Epithelial cell of prostate (primary cell): ENCODE measurements around the gene GGNBP2.
"Not testable (repeated sequence)": the region's sequence is repeated elsewhere in the genome, so short reads cannot be mapped to it uniquely, and the experiment has no call there.

ENCODE experiments used
- DNase-seq: peaks from one replicate; pipeline ENCODE4 v3.0.0-alpha.2; 2011; ENCODE audit warnings: low read depth, low spot score
- H3K27ac ChIP-seq: fragments of 450-650 bp; 2 replicates; pipeline ENCODE4 v1.5.1; 2017; ENCODE audit warnings: mild to moderate bottlenecking

The GGNBP2 gene

GRCh38 chr17:36599546-36600250 lies 55.0 kb downstream of the GGNBP2 start:
- H3K27ac ChIP-seq = no peak overlapping the region
- DNase-seq = no peak

DNA sequence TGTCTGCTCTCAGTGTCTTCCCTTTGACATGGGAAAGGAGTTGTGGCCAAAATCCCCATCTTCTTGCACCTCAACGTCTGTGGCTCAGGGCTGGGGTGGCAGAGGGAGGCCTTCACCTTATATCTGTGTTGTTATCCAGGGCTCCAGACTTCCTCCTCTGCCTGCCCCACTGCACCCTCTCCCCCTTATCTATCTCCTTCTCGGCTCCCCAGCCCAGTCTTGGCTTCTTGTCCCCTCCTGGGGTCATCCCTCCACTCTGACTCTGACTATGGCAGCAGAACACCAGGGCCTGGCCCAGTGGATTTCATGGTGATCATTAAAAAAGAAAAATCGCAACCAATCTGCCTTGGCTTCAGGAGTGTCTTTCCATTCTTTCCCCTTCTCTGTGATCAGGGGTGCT lies 55.7 kb downstream of the GGNBP2 start:
- DNase-seq = no peak
- peak overlapping the region; percentile 66 for H3K27ac ChIP-seq

DNA sequence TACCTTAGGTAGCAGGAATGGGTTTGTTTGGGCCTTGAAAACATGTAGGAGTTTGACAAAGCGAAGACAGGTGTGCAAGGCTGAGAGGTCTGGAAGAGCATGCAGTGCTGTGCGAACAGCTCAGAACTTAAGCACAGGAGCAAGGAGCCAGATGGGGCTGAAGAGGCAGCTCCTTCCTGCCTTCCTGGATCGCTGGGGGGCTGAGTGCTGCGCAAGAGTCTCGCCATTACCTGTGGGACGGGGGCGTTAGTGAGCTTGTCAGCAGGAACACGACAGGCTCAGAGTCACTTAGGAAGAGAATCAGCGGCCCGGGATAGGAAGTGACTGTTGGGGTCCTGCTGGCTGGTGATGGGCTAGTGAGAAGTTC lies 56.2 kb downstream of the GGNBP2 start:
- no peak for DNase-seq
- peak overlapping the region; percentile 66 for H3K27ac ChIP-seq

DNA sequence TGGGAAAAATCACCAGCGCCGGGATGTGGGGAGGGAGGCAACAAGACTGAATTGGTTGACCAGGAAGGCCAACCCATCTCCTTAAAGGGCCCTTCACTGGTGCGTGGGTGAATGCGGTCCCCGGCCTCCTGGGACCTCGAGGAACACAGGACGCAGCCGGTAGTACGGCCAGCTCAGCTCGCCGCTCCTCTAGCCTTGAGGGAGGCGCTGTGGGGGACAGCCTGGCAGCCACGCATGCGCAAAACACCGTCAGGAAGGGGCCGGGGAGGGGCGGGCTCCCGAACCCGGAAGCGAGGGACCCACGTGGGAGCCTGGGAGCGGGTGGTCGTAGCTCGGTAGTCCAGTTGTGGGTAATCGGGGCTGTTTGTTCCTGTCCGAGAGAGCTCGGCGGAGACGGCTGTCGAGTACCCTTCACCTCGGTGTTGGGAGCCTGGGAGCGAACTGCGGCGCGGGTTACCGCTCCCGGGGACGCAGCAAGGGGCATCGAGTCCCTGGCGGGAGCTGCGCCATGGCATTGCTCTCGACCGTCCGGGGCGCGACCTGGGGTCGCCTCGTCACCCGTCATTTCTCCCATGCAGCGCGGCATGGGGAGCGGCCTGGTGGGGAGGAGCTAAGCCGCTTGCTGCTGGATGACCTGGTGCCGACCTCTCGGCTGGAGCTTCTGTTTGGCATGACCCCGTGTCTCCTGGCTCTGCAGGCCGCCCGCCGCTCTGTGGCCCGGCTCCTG lies 56.7 kb downstream of the GGNBP2 start, which contains the start of gene MRM1:
Gene MRM1, plus strand, starts transcription at position 281 of the 727 bp plus-strand sequence. Its CDS starts 228 bp downstream, at position 509.
- no peak for DNase-seq
- H3K27ac ChIP-seq = peak within 1 kb of the TSS; percentile 66

DNA sequence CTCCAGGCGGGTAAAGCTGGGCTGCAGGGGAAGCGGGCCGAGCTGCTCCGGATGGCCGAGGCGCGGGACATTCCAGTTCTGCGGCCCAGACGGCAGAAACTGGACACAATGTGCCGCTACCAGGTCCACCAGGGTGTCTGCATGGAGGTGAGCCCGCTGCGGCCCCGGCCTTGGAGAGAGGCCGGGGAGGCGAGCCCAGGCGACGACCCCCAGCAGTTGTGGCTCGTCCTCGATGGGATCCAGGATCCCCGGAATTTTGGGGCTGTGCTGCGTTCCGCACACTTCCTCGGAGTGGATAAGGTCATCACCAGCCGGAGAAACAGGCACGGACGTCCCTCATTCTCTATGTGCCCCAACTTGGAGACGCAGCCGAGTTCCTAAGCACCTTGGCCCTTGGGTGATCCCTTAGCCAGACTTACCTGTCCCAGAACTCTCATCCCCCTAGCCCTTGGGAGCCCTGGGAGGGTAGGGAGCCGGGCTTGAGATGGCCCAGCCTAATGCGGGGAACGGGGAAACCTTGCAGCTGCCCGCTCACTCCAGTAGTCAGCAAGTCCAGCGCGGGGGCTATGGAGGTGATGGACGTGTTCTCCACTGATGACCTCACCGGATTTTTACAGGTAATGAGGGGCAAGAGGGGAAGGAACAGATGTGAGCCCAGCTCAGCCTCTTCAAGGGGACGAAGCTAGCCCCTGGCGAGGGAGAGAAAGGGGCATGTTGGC lies 57.5 kb downstream of the GGNBP2 start:
- peak overlapping the region; percentile 66 for H3K27ac ChIP-seq
- DNase-seq = no peak

GRCh38 chr17:36602924-36603384 lies 58.2 kb downstream of the GGNBP2 start:
- no peak overlapping the region for H3K27ac ChIP-seq
- no peak for DNase-seq

- not testable (repeated sequence) for DNase-seq
Observed at GRCh38 chr17:36605028-36605427, 60.3 kb downstream of the GGNBP2 start.

GRCh38 chr17:36608280-36608679 lies 63.6 kb downstream of the GGNBP2 start:
- DNase-seq = no peak
- no peak overlapping the region for H3K27ac ChIP-seq

More at GRCh38 chr17:36605028-36605427, 60.3 kb downstream of the GGNBP2 start:
- H3K27ac ChIP-seq = not testable (repeated sequence)

DNA sequence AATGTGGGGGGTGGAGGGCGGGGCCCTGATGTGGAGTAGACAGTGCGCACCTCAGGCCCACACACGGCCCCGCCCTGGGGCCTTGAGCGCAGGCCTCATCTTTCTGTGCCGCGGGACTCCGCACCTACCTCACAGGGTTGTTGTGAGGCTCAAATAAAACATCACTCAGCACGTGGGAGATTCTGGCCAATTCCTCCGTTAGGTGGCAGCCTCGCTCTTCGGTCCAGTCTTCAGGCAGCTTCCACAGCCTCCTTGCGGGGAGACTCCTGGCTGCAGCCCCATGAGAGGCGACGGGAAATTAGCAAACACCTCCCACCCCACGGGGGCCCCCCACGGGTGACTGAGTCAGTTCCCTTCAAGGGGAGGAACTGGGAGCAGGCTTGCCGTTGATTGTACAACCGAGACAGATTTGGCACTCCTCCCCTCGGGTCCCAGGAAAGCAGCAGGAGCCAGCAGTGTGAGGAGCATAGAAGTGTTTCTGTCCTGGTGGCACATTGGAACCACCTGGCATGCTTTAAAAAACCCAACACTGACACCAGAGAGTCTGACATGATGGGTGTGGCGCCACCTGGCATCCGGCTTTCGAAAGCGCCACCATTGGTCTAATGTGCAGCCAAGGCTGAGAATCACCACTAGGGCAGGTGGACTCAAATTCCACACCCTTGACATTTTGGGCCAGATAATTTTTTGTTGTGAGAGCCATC lies 64.2 kb downstream of the GGNBP2 start:
- peak; percentile 34 for DNase-seq
- H3K27ac ChIP-seq = peak overlapping the region; percentile 12

DNA sequence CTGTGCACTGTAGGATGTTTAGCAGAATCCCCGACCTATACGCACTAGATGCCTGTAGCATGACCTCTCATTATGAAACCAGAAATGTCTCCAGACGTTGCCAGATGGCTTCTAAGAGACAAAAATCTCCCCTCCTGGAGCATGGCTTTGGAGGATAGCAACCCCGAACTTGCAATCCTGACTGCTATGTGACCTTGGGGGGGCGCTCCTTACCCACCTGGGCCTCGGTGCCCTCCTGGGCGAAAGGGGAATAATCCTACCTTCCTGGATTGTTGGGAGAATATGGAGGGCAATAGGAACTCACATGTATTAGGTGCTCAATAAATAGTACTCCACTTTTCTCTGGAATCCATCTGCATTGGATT lies 64.8 kb downstream of the GGNBP2 start:
- DNase-seq = no peak
- H3K27ac ChIP-seq = no peak overlapping the region

GRCh38 chr17:36610474-36610873 lies 65.8 kb downstream of the GGNBP2 start:
- DNase-seq = no peak
- H3K27ac ChIP-seq = no peak overlapping the region

DNA sequence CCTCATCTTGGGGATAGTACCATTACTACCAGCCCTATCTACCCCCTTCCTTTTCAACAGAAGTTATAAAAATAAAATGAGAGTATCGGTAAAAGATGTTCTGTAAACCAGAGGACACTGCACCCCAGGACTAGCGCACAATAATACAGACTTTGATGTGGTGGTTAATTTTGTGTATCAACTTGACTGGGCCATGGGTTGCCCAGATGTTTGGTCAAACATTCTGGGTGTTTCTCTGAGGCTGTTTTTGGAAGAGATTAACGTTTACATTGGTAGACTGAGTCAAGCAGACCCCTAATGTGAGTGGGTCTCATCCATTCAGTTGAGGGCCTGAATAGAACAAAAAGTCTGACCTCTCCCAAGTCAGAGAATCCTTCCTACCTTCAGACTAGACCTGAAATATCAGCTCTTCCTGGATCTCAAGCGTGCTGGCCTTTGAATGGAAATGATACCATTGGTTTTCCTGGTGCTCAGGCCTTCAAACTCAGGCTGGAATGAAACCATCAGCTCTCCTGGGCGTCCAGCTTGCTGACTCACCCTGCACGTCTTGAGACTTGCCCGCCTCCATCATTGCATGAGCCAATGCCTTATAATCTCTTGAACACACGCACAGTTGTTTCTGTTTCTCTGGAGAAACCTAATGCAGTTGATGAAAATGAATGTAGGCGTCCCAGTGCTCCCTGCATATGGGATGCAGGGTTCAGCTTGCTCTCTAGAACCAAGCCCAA lies 66.8 kb downstream of the GGNBP2 start:
- H3K27ac ChIP-seq = peak overlapping the region; percentile 53
- peak; percentile 85 for DNase-seq

GRCh38 chr17:36612323-36612722 lies 67.6 kb downstream of the GGNBP2 start:
- peak overlapping the region; percentile 53 for H3K27ac ChIP-seq
- DNase-seq = no peak

DNA sequence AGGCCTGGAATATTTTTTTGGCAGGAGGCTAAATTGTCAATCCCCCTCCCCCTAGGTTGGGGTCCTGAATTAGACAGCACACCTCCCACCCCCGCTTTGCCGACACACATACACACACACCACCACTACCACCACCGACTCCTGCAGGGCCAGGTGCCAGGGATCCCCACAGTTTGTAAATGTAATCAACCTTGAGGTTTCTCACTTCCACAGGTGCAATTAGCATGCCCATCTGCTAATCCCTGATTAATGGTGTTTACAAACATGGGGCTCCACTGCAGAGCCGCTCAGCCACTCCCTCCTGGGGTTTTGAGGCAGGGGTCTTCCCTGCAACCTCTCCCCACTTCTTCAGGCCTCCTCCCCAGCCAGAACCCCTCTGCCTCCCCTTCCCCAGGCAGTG lies 68.4 kb downstream of the GGNBP2 start:
- DNase-seq = no peak
- no peak overlapping the region for H3K27ac ChIP-seq

GRCh38 chr17:36614081-36614480 lies 69.4 kb downstream of the GGNBP2 start:
- DNase-seq = no peak
- no peak overlapping the region for H3K27ac ChIP-seq

DNA sequence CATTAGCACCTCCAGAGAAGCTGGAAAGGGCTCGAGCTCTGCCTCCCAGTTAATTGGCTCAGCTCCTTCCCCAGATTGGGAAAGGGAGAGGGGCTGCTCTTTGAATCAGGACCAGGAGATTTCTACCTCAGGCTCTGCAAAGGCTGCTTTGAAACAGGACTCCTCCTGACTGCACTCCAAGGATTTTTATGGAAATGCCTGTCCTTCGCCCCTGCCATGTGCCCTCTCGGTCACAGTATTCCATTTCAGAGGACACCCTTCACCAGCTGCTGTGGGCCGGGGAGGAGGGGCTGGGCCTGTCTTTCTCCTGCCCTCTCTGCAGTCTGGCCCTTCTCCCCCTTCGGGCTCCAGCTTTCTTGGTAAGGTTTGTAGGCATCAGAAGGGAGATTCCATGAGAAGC lies 70.2 kb downstream of the GGNBP2 start:
- no peak overlapping the region for H3K27ac ChIP-seq
- DNase-seq = no peak

DNA sequence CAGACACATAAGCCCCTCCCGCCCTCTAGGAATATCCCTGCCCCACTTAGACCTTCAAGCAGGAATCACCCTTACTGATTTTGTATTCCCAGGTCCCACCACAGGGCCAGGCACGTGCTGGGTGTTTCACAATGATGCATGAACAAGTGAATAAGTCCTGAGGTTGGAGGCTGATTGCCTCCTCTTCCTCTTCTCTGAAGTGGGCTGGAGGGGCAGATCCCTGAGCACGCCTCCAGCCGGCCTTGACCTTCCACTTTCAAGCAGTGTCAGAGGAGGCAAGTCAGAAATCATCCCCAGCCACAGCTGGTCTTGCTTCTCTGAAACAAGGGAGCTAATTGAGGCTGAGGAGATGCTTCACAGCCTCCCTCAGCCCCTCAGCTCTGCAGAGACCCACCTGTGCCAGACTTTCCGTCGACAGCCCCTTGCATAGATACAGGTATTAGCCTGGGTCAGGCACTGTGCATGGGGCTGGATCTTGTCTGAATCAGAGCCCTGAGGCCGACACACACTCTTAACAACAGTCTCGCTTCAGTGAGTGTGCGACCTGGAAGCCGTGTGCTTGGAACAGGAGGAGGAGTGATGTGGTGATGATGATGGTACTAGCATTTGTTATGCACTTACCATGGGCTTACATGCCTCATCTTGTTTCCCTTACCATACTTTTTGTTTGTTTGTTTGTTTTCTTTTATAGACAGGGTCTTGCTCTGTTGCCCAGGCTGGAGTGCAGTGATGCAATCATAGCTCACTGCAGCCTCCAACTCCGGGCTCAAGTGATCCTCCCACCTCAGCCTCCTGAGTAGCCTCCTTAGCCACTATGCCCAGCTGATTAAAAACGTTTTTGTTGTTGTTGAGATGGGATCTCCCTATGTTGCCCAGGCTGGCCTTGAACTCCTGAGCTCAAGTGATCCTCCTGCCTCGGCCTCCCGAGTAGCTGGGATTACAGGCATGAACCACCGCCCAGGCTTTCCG lies 71.6 kb downstream of the GGNBP2 start:
- DNase-seq = no peak
- no peak overlapping the region for H3K27ac ChIP-seq

GRCh38 chr17:36617773-36618172 lies 73.1 kb downstream of the GGNBP2 start:
- no peak overlapping the region for H3K27ac ChIP-seq
- no peak for DNase-seq

- no peak for DNase-seq
- no peak overlapping the region for H3K27ac ChIP-seq
Observed at GRCh38 chr17:36623281-36623680, 78.6 kb downstream of the GGNBP2 start.
